PC-9 (cell line): ENCODE data around the gene DDO. TPM values are rescaled to one million over a fixed set of nuclear protein-coding genes. Genes with fewer than 3 reads are reported as not detected.

ENCODE experiments used
- BruUV-seq: library from RNA; stranded (reverse); fragments of 400-500 nt; replicated peaks from 2 replicates; lab custom pipeline; 2021; lab: Mats Ljungman, UMichigan
- CTCF ChIA-PET: fragments of 300-600 bp; sonication (Branson Sonifier 250); formaldehyde crosslinking; loops from one replicate; lab custom pipeline; 2022; ENCODE audit warnings: antibody characterized with exemption; lab: Charles Lee
- POLR2A ChIA-PET: fragments of 300-600 bp; sonication (Branson Sonifier 250); formaldehyde crosslinking; loops from one replicate; lab custom pipeline; 2022; ENCODE audit warnings: antibody characterized with exemption; ENCODE audit not compliant: unreplicated experiment; lab: Charles Lee
- DNase-seq, 2 experiments: peaks; one replicate each; pipeline versions ENCODE4 v3.0.0 to v3.0.0-alpha.2; 2015 to 2022; ENCODE audit warnings: mixed read lengths in 1 of 2
- H2AFZ ChIP-seq: fragments of 200-600 bp; sonication (generic); 2 replicates; pipeline ENCODE4 v1.8.1; 2017; ENCODE audit warnings: antibody characterized with exemption
- H3F3A ChIP-seq: fragments of 200-600 bp; sonication (generic); 2 replicates; pipeline ENCODE4 v1.8.1; 2017; ENCODE audit warnings: antibody characterized with exemption, mild to moderate bottlenecking, low read depth; ENCODE audit not compliant: insufficient read depth
- H3K27ac ChIP-seq: fragments of 200-600 bp; sonication (generic); 2 replicates; pipeline ENCODE4 v1.6.1; 2016; ENCODE audit warnings: mixed run types
- H3K27me3 ChIP-seq: fragments of 200-600 bp; sonication (generic); 2 replicates; pipeline ENCODE4 v1.6.1; 2016; ENCODE audit warnings: low read depth, mixed run types; ENCODE audit not compliant: insufficient read depth
- H3K36me3 ChIP-seq: fragments of 200-600 bp; sonication (generic); 2 replicates; pipeline ENCODE4 v1.6.1; 2016; ENCODE audit warnings: low read depth, mixed run types
- H3K4me1 ChIP-seq: fragments of 200-600 bp; sonication (generic); replicated peaks from 2 replicates; pipeline ENCODE4 v1.6.1; 2016; ENCODE audit warnings: mixed run types; ENCODE audit not compliant: insufficient read depth
- H3K4me2 ChIP-seq: fragments of 200-600 bp; sonication (generic); 2 replicates; pipeline ENCODE4 v1.6.1; 2017; ENCODE audit warnings: mixed run types
- H3K4me3 ChIP-seq: fragments of 200-600 bp; sonication (generic); 2 replicates; pipeline ENCODE4 v1.6.1; 2016; ENCODE audit warnings: mixed run types
- H3K79me2 ChIP-seq: fragments of 200-600 bp; sonication (generic); 2 replicates; pipeline ENCODE4 v1.6.1; 2017; ENCODE audit warnings: low read depth, mixed run types
- H3K9me2 ChIP-seq: fragments of 200-600 bp; sonication (generic); 2 replicates; pipeline ENCODE4 v1.8.1; 2017; ENCODE audit warnings: mild to moderate bottlenecking; ENCODE audit not compliant: insufficient read depth
- H3K9me3 ChIP-seq: fragments of 200-600 bp; sonication (generic); 2 replicates; pipeline ENCODE4 v1.8.1; 2016; ENCODE audit warnings: low read depth; ENCODE audit not compliant: insufficient read depth
- H4K20me1 ChIP-seq: fragments of 200-600 bp; sonication (generic); 2 replicates; pipeline ENCODE4 v1.8.1; 2017; ENCODE audit not compliant: insufficient read depth
- EZH2 ChIP-seq: fragments of 200-600 bp; sonication (generic); IDR thresholded peaks from 2 replicates; pipeline ENCODE4 v1.8.0; 2017; ENCODE audit warnings: antibody characterized with exemption, low read depth
- intact Hi-C: fragments of 100-400 bp; cut with micrococcal nuclease; formaldehyde crosslinking; loops from one replicate; pipeline ENCODE4 v1.10.0; 2022; ENCODE audit not compliant: unreplicated experiment
- total RNA-seq: library from RNA; stranded (reverse); gene quantifications from 2 replicates; pipeline ENCODE4 v1.2.3, GENCODE V29; 2021
- TF ChIP-seq, protein P1 (sequence below): fragments of 200-600 bp; sonication (generic); conservative IDR thresholded peaks from 2 replicates; pipeline ENCODE4 v1.6.1; 2017; ENCODE audit warnings: mixed run types, antibody characterized with exemption, mild to moderate bottlenecking, moderate library complexity

Gene DDO
- total RNA-seq, 1 experiment from 2014 or later = 3.6 TPM

DNA sequence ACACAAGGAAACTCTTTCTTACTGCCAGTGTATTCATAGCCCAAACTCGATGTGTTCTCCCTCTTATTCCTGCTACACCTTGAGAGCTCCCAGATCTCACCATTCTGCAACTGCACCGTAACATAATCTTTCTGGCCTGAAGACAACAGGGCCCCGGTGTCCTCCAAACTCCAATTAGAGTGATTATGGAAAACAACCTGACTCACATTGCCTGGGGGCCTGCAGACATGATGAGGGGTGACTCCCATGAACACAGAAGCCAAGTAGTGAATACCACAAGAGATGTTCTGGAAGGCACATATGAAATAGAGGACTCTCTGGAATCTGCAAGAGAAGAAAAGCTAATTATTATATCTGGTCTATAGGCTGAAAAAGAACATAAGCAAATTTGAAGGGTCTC is 41.3 kb upstream of the DDO start:
- Histone ChIP-seq H3F3A (no peaks in the 10 kb centered on the region), H3K4me3 (no peak overlapping the region), H3K27me3 (no peaks in the 10 kb centered on the region), H4K20me1 (no peaks in the 10 kb centered on the region), H3K27ac (no peak overlapping the region), H2AFZ (no peak overlapping the region), H3K9me3 (no peaks in the 10 kb centered on the region; the same call in 1 of the 2 replicates), H3K4me1 (no peaks in the 10 kb centered on the region), H3K4me2 (no peak overlapping the region), H3K9me2 (no peaks in the 10 kb centered on the region), H3K36me3 (no peaks in the 10 kb centered on the region), H3K79me2 (no peaks in the 10 kb centered on the region)
- intact Hi-C loops = no loop called here
- no peak for TF ChIP-seq EZH2
- TF ChIP-seq, protein P1, sequence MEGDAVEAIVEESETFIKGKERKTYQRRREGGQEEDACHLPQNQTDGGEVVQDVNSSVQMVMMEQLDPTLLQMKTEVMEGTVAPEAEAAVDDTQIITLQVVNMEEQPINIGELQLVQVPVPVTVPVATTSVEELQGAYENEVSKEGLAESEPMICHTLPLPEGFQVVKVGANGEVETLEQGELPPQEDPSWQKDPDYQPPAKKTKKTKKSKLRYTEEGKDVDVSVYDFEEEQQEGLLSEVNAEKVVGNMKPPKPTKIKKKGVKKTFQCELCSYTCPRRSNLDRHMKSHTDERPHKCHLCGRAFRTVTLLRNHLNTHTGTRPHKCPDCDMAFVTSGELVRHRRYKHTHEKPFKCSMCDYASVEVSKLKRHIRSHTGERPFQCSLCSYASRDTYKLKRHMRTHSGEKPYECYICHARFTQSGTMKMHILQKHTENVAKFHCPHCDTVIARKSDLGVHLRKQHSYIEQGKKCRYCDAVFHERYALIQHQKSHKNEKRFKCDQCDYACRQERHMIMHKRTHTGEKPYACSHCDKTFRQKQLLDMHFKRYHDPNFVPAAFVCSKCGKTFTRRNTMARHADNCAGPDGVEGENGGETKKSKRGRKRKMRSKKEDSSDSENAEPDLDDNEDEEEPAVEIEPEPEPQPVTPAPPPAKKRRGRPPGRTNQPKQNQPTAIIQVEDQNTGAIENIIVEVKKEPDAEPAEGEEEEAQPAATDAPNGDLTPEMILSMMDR = no peak
- POLR2A ChIA-PET = no interaction called here
- CTCF ChIA-PET = no interaction called here
- BruUV-seq = no TSS peak
- DNase-seq = no peak

DNA sequence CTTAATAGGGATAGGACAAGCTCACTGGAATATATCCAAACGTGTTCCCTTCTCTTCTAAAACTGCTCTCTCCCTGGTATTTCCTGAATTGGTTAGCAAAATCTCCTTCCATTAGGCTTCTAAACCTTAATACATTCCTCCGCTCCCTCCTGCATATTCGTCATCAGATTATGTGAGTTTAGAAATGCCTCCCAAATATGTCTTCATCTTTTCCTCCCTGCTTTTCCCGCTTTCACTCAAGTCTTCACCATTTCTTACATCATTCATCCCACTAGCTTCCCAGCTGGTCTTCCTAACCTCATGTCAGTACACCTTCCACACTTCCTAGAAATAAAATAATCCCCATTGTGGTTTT is 34.1 kb upstream of the DDO start:
- ChIA-PET POLR2A (no interaction called here), CTCF (no interaction called here)
- H3K4me1 ChIP-seq = no peaks in the 10 kb centered on the region
- BruUV-seq = no TSS peak
- no peak for DNase-seq
- intact Hi-C loops = no loop called here
- TF ChIP-seq, protein P1 = no peak
- no peak for TF ChIP-seq EZH2
- no peaks in the 10 kb centered on the region for H3K9me2 ChIP-seq
- no peaks in the 10 kb centered on the region for H3K36me3 ChIP-seq
- no peaks in the 10 kb centered on the region for H4K20me1 ChIP-seq
- no peaks in the 10 kb centered on the region for H3K79me2 ChIP-seq
- peaks cover 17% of the 10 kb centered on the region; the same call in 1 of the 2 replicates for H3K27me3 ChIP-seq
- no peak overlapping the region for H3K4me3 ChIP-seq
- H2AFZ ChIP-seq = no peak overlapping the region
- H3F3A ChIP-seq = no peaks in the 10 kb centered on the region
- H3K27ac ChIP-seq = no peak overlapping the region
- no peak overlapping the region for H3K4me2 ChIP-seq
- no peaks in the 10 kb centered on the region for H3K9me3 ChIP-seq

DNA sequence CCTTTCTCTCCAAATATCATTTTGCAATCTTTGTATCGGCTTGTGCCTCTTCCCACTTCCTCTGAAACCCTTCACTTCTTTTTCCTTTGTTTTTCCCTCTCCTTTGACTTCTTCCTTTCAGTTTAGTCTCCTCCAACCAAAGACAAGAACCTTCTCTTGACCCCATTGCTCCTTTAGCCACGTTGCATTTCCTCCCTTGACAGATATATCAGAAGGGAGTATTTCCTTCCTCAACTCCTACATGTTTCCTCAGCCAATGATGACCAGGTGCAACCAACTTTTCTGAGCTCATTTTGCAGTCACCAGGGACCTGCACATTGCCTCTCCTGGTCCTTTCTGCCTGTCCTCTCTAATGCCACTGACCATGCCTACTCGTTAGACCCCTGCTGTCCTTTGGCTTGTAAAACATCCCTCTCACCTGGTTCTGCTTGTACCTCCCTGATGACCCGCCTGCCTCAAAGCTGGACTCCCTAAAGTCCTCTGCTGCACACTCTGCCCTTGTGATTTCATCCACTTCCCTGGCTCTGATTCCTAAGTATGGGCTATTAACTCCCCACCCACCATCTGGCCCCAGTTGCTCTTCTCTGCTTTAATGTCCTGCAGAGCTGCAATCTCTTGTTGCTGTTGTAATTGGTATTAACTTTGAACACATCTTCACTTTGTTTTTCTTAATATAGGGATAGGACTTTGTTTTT is 33.6 kb upstream of the DDO start:
- TF ChIP-seq, protein P1 = no peak
- TF ChIP-seq EZH2 = no peak
- ChIA-PET CTCF (no interaction called here), POLR2A (no interaction called here)
- no peak for DNase-seq
- Histone ChIP-seq H2AFZ (no peak overlapping the region), H3K79me2 (no peaks in the 10 kb centered on the region), H3K4me2 (no peak overlapping the region), H3K27ac (no peak overlapping the region), H3F3A (no peaks in the 10 kb centered on the region), H4K20me1 (no peaks in the 10 kb centered on the region), H3K4me3 (no peak overlapping the region), H3K4me1 (no peaks in the 10 kb centered on the region), H3K36me3 (no peaks in the 10 kb centered on the region), H3K27me3 (peaks cover 17% of the 10 kb centered on the region; the same call in 1 of the 2 replicates), H3K9me2 (no peaks in the 10 kb centered on the region), H3K9me3 (no peaks in the 10 kb centered on the region)
- BruUV-seq = no TSS peak
- intact Hi-C loops = no loop called here
